Esophagus squamous epithelium (tissue), 4 donors: ENCODE measurements around the gene DIPK1C.

Source experiments
- CTCF ChIP-seq, 6 experiments: fragments of 450-650 bp in 4 of 6; fragments of 200-600 bp in 2 of 6; sonication (generic) in 2 of 6; IDR thresholded peaks; one replicate each; pipeline ENCODE4 v1.5.1; 2016 to 2019; ENCODE audit warnings: antibody characterized with exemption in 6 of 6, mild to moderate bottlenecking in 4 of 6, moderate library complexity in 4 of 6
- POLR2A ChIP-seq, 4 donors: fragments of 450-650 bp; IDR thresholded peaks; one replicate each; pipeline ENCODE4 v1.6.1; 2017; ENCODE audit warnings: antibody characterized with exemption in 4 of 4, mild to moderate bottlenecking in 4 of 4, moderate library complexity in 3 of 4

DNA sequence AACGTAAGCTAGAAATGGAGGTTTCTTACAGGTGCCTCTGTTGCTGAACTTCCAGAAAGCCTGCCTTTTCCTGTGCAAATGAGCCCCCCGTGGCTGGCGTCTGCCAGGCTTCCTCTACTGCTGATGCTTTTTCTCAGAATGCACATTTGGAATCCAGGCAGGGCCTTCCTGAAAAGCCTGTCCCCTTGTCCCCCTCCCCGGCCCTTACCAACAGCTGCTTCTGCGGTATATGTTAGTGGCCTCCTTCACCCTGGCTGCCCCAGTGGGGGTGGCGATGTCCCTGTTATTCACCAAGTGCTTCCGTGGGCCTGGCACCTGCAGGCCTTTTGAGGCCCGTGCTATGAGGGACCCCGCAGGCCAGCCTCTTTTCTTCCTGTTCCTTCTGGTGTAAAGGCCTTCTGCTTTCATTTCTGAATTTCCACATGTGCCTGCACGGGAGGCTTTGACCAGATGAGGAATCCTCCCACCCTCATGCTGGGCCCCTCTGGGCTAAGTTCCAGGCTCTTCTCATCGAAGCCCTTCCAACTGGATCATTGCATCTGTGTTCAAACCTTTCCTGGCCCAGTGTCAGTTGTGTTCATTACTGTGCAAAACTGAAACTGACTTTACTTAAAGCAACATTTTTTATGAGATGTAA, 49.5 kb upstream of the DIPK1C start:
- TF ChIP-seq POLR2A (IDR thresholded peaks at IDR 0.05) (no peak), CTCF (IDR thresholded peaks at IDR 0.05) (no peak)
